MCF 10A (cell line): ENCODE results near the gene MAP4. TPM values are rescaled to one million over a fixed set of nuclear protein-coding genes. Genes with fewer than 3 reads are reported as not detected.

Experiments
- BruUV-seq: library from RNA; stranded (reverse); fragments of 400-500 nt; replicated peaks from 2 replicates; lab custom pipeline; 2021; lab: Mats Ljungman, UMichigan
- CTCF ChIA-PET: fragments of 300-600 bp; sonication (Branson Sonifier 250); formaldehyde crosslinking; extraction: SDS; loops from one replicate; lab custom pipeline; 2021; ENCODE audit warnings: antibody characterized with exemption, inconsistent platforms; lab: Yijun Ruan, JAX
- POLR2A ChIA-PET: fragments of 300-600, 350-650 bp; sonication (Branson Sonifier 250); formaldehyde crosslinking; extraction: SDS; loops from one replicate; lab custom pipeline; 2020; ENCODE audit warnings: antibody characterized with exemption, inconsistent platforms; lab: Yijun Ruan, JAX
- DNase-seq: peaks from one replicate; pipeline ENCODE4 v3.0.0-alpha.2; 2018; ENCODE audit not compliant: unreplicated experiment
- H3K27ac Mint-ChIP-seq: one replicate; pipeline ENCODE4 v1.8.0; 2022; ENCODE audit warnings: mild to moderate bottlenecking, low read depth, mixed read lengths; ENCODE audit not compliant: unreplicated experiment
- H3K27me3 Mint-ChIP-seq: one replicate; pipeline ENCODE4 v1.8.0; 2022; ENCODE audit warnings: mixed read lengths; ENCODE audit not compliant: insufficient read depth, unreplicated experiment
- H3K36me3 Mint-ChIP-seq: one replicate; pipeline ENCODE4 v1.8.0; 2022; ENCODE audit warnings: mild to moderate bottlenecking, moderate library complexity, mixed read lengths; ENCODE audit not compliant: insufficient read depth, unreplicated experiment
- H3K4me1 Mint-ChIP-seq: one replicate; pipeline ENCODE4 v1.8.0; 2022; ENCODE audit warnings: mixed read lengths; ENCODE audit not compliant: insufficient read depth, unreplicated experiment
- H3K4me3 Mint-ChIP-seq: one replicate; pipeline ENCODE4 v1.8.0; 2022; ENCODE audit warnings: mild to moderate bottlenecking, moderate library complexity, mixed read lengths; ENCODE audit not compliant: unreplicated experiment
- H3K9me3 Mint-ChIP-seq: one replicate; pipeline ENCODE4 v1.8.0; 2022; ENCODE audit warnings: mixed read lengths; ENCODE audit not compliant: unreplicated experiment
- CTCF ChIP-seq: fragments of 200-600 bp; IDR thresholded peaks from one replicate; pipeline ENCODE4 v1.8.0; 2022; ENCODE audit warnings: antibody characterized with exemption, mild to moderate bottlenecking; ENCODE audit not compliant: unreplicated experiment
- intact Hi-C: fragments of 100-400 bp; cut with micrococcal nuclease; formaldehyde crosslinking; loops from 2 replicates; pipeline ENCODE4 v1.14.1; 2022
- total RNA-seq: library from RNA; stranded (reverse); gene quantifications from 2 replicates; pipeline ENCODE4 v1.2.3, GENCODE V29; 2022

Gene MAP4
- total RNA-seq, 1 experiment from 2014 or later, result 217 TPM

DNA sequence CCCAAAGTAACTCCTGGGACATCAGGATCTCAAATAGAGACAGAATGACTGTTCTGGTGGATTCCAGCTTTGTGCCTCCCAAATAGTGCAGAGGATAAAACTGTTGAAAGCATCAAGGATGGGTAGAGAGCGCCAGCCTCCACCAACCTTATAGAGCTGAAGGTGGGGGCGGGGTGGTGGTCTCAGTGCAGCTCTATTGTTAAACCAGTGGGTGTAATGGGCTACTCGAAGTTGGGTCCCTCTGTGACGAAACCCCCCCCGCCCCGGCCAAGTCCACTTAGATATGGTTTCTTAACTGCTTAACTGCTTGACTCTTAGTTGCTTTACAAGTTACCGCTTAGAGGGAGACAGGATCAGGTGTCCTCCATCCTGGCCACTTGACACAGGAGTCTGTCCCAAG lies 190.6 kb downstream of the MAP4 start:
- peaks cover 49% of the 10 kb centered on the region for H3K36me3 Mint-ChIP-seq
- H3K4me3 Mint-ChIP-seq, result peak overlapping the region; percentile 85
- no TSS peak for BruUV-seq
- no peak for DNase-seq
- TF ChIP-seq CTCF, result no peak
- intact Hi-C loops, result loop anchor here (1.0 kb wide), 1 partner anchor 165 kb away; no protein-coding TSS in a partner anchor
- ChIA-PET CTCF (interaction anchor here (0.6 to 4.6 kb wide), 30 partner anchors 8 to 858 kb away, joined by 3 to 37 read pairs (median 4); no protein-coding TSS in a partner anchor), POLR2A (interaction anchor here (0.7 to 3.1 kb wide), 18 partner anchors 8 to 1527 kb away, joined by 3 to 28 read pairs (median 4); partner anchors contain the start of genes CDC25A, DHX30 and SMARCC1)
- no peaks in the 10 kb centered on the region for H3K9me3 Mint-ChIP-seq
- peak overlapping the region; percentile 92 for H3K27ac Mint-ChIP-seq
- H3K27me3 Mint-ChIP-seq, result no peaks in the 10 kb centered on the region
- peaks cover 12% of the 10 kb centered on the region for H3K4me1 Mint-ChIP-seq

GRCh38 chr3:47824541-47825473 lies 191.4 kb downstream of the MAP4 start:
- H3K27ac Mint-ChIP-seq, result peak overlapping the region; percentile 92
- peaks cover 45% of the 10 kb centered on the region for H3K36me3 Mint-ChIP-seq
- intact Hi-C loops, result loop anchor here (1.0 kb wide), 1 partner anchor 165 kb away; no protein-coding TSS in a partner anchor
- H3K4me1 Mint-ChIP-seq, result peaks cover 12% of the 10 kb centered on the region
- no peaks in the 10 kb centered on the region for H3K27me3 Mint-ChIP-seq
- POLR2A ChIA-PET, result interaction anchor here (0.6 to 3.1 kb wide), 19 partner anchors 9 to 363 kb away, joined by 3 to 28 read pairs (median 4); partner anchors contain the start of genes CDC25A, DHX30 and SMARCC1
- no TSS peak for BruUV-seq
- no peaks in the 10 kb centered on the region for H3K9me3 Mint-ChIP-seq
- peak overlapping the region; percentile 85 for H3K4me3 Mint-ChIP-seq
- CTCF ChIA-PET, result interaction anchor here (0.6 to 4.6 kb wide), 38 partner anchors 9 to 859 kb away, joined by 3 to 37 read pairs (median 4); no protein-coding TSS in a partner anchor
- peak; percentile 83 for DNase-seq
- TF ChIP-seq CTCF, result peak; percentile 72

- intact Hi-C loops, result no loop called here
- BruUV-seq, result no TSS peak
- no peaks in the 10 kb centered on the region for H3K27me3 Mint-ChIP-seq
- H3K4me1 Mint-ChIP-seq, result no peaks in the 10 kb centered on the region
- H3K9me3 Mint-ChIP-seq, result no peaks in the 10 kb centered on the region
- peaks cover 50% of the 10 kb centered on the region for H3K36me3 Mint-ChIP-seq
- DNase-seq, result no peak
- H3K4me3 Mint-ChIP-seq, result no peak overlapping the region
- H3K27ac Mint-ChIP-seq, result no peak overlapping the region
- TF ChIP-seq CTCF, result no peak
- CTCF ChIA-PET, result no interaction called here
- POLR2A ChIA-PET, result no interaction called here
Observed at GRCh38 chr3:47817609-47818008, 198.6 kb downstream of the MAP4 start.

GRCh38 chr3:47813551-47814177 lies 202.6 kb downstream of the MAP4 start:
- Mint-ChIP-seq H3K36me3 (peaks cover 68% of the 10 kb centered on the region), H3K27me3 (no peaks in the 10 kb centered on the region), H3K4me3 (no peak overlapping the region), H3K9me3 (no peaks in the 10 kb centered on the region), H3K4me1 (no peaks in the 10 kb centered on the region), H3K27ac (no peak overlapping the region)
- no peak for DNase-seq
- TF ChIP-seq CTCF, result no peak
- intact Hi-C loops, result no loop called here
- no TSS peak for BruUV-seq
- ChIA-PET CTCF (interaction anchor here (0.6 to 1.5 kb wide), 2 partner anchors 11 to 168 kb away, joined by 3 to 5 read pairs; no protein-coding TSS in a partner anchor), POLR2A (interaction anchor here (1.5 to 1.6 kb wide), 2 partner anchors 9 to 12 kb away, joined by 4 read pairs; no protein-coding TSS in a partner anchor)
